OCI-LY7 (cell line): ENCODE measurements around the gene MIEF2. TPM values are rescaled to one million over a fixed set of nuclear protein-coding genes. Genes with fewer than 3 reads are reported as not detected.

Experiments used
- BruUV-seq: library from RNA; stranded (reverse); fragments of 400-500 nt; replicated peaks from 2 replicates; lab custom pipeline; 2021; lab: Mats Ljungman, UMichigan
- CTCF ChIA-PET: fragments of 300-600 bp; sonication (Branson Sonifier 250); formaldehyde crosslinking; loops from one replicate; lab custom pipeline; 2022; ENCODE audit warnings: antibody characterized with exemption; ENCODE audit not compliant: unreplicated experiment; lab: Charles Lee
- POLR2A ChIA-PET: fragments of 300-600 bp; sonication (Branson Sonifier 250); formaldehyde crosslinking; loops from one replicate; lab custom pipeline; 2022; ENCODE audit warnings: antibody characterized with exemption; lab: Charles Lee
- DNase-seq: peaks from one replicate; pipeline ENCODE4 v3.0.0-alpha.2; 2015; ENCODE audit warnings: low spot score
- H2AFZ ChIP-seq: fragments of 200-600 bp; sonication (generic), shearing (Covaris generic); 2 replicates; pipeline ENCODE4 v1.6.1; 2014; ENCODE audit warnings: mild to moderate bottlenecking, antibody characterized with exemption, low read length, moderate library complexity
- H3K27ac ChIP-seq: fragments of 200-600 bp; sonication (generic); 2 replicates; pipeline ENCODE4 v1.5.1; 2014; ENCODE audit warnings: mixed run types, low read depth, mild to moderate bottlenecking, moderate library complexity, low read length, inconsistent platforms; ENCODE audit not compliant: poor library complexity, severe bottlenecking
- H3K36me3 ChIP-seq: fragments of 200-600 bp; sonication (generic); 2 replicates; pipeline ENCODE4 v1.6.1; 2014; ENCODE audit warnings: mild to moderate bottlenecking, antibody characterized with exemption, low read length, moderate library complexity, mixed read lengths; ENCODE audit not compliant: insufficient read depth
- H3K4me1 ChIP-seq: fragments of 200-600 bp; sonication (generic); 2 replicates; pipeline ENCODE4 v1.5.1; 2014; ENCODE audit warnings: mild to moderate bottlenecking, low read length; ENCODE audit not compliant: insufficient read depth, poor library complexity, severe bottlenecking
- H3K4me2 ChIP-seq: fragments of 200-600 bp; sonication (generic); 2 replicates; pipeline ENCODE4 v1.6.1; 2014; ENCODE audit warnings: mild to moderate bottlenecking, low read length
- H3K4me3 ChIP-seq: fragments of 200-600 bp; sonication (generic); 2 replicates; pipeline ENCODE4 v1.5.1; 2014; ENCODE audit warnings: mild to moderate bottlenecking, low read depth, low read length; ENCODE audit not compliant: poor library complexity, severe bottlenecking
- H3K79me2 ChIP-seq: fragments of 200-600 bp; sonication (generic); 2 replicates; pipeline ENCODE4 v1.6.1; 2016; ENCODE audit warnings: low read depth, mild to moderate bottlenecking, low read length, moderate library complexity, mixed read lengths; ENCODE audit not compliant: insufficient read depth
- H3K9me2 ChIP-seq: fragments of 200-600 bp; sonication (generic); 2 replicates; pipeline ENCODE4 v1.6.1; 2016; ENCODE audit warnings: mild to moderate bottlenecking, low read length, mixed read lengths; ENCODE audit not compliant: insufficient read depth
- H3K9me3 ChIP-seq: fragments of 200-600 bp; sonication (generic); 2 replicates; pipeline ENCODE4 v1.6.1; 2014; ENCODE audit warnings: mild to moderate bottlenecking, mixed run types, low read length, mixed read lengths
- H4K20me1 ChIP-seq: fragments of 200-600 bp; sonication (generic); 2 replicates; pipeline ENCODE4 v1.6.1; 2014; ENCODE audit warnings: mild to moderate bottlenecking, antibody characterized with exemption, low read length, moderate library complexity, mixed read lengths; ENCODE audit not compliant: insufficient read depth
- EZH2phosphoT487 ChIP-seq: fragments of 200-600 bp; sonication (generic); IDR thresholded peaks from 2 replicates; pipeline ENCODE4 v1.6.1; 2018; ENCODE audit warnings: low read depth, borderline replicate concordance, mild to moderate bottlenecking, mixed run types, antibody characterized with exemption, low read length, moderate library complexity, mixed read lengths
- intact Hi-C: fragments of 100-400 bp; cut with micrococcal nuclease; formaldehyde crosslinking; loops from one replicate; pipeline ENCODE4 v1.10.0; 2022; ENCODE audit not compliant: unreplicated experiment
- total RNA-seq, 2 experiments: library from RNA; depleted of rRNA in 1 of 2; stranded (reverse); fragments of >200 nt in 1 of 2; shearing (Covaris generic) in 1 of 2; gene quantifications; 2 replicates each; pipeline ENCODE4 v1.2.3, GENCODE V29; 2014 to 2022
- TF ChIP-seq, protein P1 (sequence below): fragments of 200-600 bp; sonication (generic); conservative IDR thresholded peaks from 2 replicates; pipeline ENCODE4 v1.5.1; 2014; ENCODE audit warnings: mild to moderate bottlenecking, antibody characterized with exemption, low read length, moderate library complexity, mixed read lengths

MIEF2 gene
- total RNA-seq, 2 experiments from 2014 or later, result 7.9 to 11.8 TPM

DNA sequence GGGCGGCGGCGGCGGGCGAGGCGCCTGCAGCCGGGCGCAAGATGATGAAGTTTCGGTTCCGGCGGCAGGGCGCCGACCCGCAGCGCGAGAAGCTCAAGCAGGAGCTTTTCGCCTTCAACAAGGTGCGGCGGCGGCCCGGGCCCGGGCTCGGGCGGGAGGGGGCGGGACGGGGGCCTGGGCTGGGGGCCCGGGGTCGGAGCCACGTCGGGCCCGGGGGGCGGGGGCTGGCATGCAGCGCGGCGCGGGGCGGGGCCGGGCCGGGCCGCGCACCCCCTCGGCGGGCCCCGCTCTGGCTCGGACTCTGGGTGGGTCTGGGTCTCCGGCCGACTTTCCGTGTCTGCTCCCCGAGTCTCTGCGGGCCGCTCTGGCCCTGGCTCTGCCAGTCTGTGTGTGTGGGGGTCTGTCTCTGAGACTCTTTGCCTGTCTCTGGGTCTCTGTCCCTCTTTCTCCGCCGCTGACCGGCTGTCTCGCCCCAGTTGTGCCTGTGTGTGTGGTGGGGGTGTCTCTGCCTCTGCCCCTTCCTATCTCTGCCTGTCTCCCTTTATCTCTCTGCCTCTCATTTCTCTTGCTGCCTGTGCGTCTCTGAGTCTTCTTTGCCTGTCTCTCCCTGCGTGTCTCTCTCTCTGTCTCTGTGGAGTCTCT lies 34.7 kb upstream of the MIEF2 start:
- BruUV-seq, result no TSS peak
- no peak for DNase-seq
- intact Hi-C loops, result no loop called here

DNA sequence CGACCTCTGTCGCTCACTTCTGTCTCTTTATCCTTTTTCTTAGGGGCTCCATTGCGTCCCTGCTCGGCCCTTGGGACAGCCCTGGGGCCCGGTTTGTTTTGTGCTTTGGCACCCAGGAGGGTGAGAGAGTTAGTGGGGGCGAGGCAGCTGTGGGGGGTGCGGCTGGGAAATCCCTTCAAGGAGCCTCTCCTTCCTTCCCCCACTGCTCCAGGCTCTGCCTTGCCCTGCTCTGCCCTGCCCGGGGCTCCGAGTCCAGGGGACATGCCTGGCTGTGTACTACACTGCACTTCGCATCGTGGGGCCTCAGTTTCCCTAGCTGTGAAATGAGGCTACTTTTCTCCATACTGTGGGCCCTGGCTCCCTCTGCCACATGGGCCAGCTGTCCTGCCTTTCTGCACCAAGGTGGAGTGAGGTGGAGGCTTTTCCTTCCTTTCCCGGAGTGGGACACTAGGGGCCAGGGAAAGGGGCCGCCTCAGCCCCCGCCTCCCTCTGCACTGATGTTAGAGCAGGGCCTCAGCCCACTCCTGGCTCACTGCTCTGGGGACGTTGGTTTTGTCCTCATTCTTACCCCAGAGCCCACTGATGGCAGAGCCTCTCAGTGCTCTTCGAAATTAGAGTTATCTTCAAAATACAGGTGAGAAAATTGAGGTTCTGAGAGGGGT lies 34.0 kb upstream of the MIEF2 start:
- CTCF ChIA-PET, result no interaction called here
- no peak overlapping the region for H3K27ac ChIP-seq
- H3K9me2 ChIP-seq, result no peaks in the 10 kb centered on the region
- no peaks in the 10 kb centered on the region for H3K9me3 ChIP-seq
- no peaks in the 10 kb centered on the region for H4K20me1 ChIP-seq
- no peaks in the 10 kb centered on the region for H3K79me2 ChIP-seq
- peak overlapping the region; percentile 81 for H3K4me2 ChIP-seq
- H3K36me3 ChIP-seq, result no peaks in the 10 kb centered on the region
- peak overlapping the region; percentile 71 for H3K4me3 ChIP-seq
- no peak for DNase-seq
- TF ChIP-seq, protein P1, sequence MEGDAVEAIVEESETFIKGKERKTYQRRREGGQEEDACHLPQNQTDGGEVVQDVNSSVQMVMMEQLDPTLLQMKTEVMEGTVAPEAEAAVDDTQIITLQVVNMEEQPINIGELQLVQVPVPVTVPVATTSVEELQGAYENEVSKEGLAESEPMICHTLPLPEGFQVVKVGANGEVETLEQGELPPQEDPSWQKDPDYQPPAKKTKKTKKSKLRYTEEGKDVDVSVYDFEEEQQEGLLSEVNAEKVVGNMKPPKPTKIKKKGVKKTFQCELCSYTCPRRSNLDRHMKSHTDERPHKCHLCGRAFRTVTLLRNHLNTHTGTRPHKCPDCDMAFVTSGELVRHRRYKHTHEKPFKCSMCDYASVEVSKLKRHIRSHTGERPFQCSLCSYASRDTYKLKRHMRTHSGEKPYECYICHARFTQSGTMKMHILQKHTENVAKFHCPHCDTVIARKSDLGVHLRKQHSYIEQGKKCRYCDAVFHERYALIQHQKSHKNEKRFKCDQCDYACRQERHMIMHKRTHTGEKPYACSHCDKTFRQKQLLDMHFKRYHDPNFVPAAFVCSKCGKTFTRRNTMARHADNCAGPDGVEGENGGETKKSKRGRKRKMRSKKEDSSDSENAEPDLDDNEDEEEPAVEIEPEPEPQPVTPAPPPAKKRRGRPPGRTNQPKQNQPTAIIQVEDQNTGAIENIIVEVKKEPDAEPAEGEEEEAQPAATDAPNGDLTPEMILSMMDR, result no peak
- no peak for TF ChIP-seq EZH2phosphoT487
- no TSS peak for BruUV-seq
- POLR2A ChIA-PET, result no interaction called here
- intact Hi-C loops, result no loop called here
- H3K4me1 ChIP-seq, result peaks cover 15% of the 10 kb centered on the region
- H2AFZ ChIP-seq, result peak overlapping the region; percentile 45; the same call in 1 of the 2 replicates

More for the DNA sequence above, 34.7 kb upstream of the MIEF2 start:
- Histone ChIP-seq H3K9me3 (no peaks in the 10 kb centered on the region), H3K4me1 (peaks cover 15% of the 10 kb centered on the region), H4K20me1 (no peaks in the 10 kb centered on the region), H3K9me2 (no peaks in the 10 kb centered on the region), H3K4me2 (peak overlapping the region; percentile 81), H2AFZ (peak overlapping the region; percentile 45; the same call in 1 of the 2 replicates), H3K79me2 (no peaks in the 10 kb centered on the region), H3K36me3 (no peaks in the 10 kb centered on the region), H3K27ac (no peak overlapping the region), H3K4me3 (peak overlapping the region; percentile 71)
- ChIA-PET POLR2A (no interaction called here), CTCF (no interaction called here)
- no peak for TF ChIP-seq EZH2phosphoT487
- TF ChIP-seq, protein P1, result no peak

DNA sequence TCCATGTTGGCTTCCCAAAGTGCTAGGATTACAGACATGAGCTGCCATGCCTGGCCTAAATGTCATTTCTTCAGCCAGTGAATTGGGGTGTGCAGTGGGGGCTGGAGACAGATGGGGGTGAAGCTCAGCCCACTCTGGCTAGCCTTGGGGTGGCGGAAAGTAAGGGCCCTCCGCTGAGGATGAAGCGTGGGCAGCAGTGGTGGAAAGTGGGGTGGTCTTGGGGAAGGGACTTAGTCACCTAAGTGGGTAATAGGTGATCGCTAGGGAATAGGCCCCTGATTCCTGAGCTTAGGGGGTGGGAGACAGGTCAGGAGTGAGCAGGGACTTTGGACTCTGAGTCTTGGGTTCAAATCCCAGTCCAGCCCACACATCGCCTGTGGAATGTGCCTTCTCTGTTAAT lies 32.8 kb upstream of the MIEF2 start:
- Histone ChIP-seq H3K36me3 (no peaks in the 10 kb centered on the region), H2AFZ (no peak overlapping the region), H3K4me3 (no peak overlapping the region), H3K4me2 (no peak overlapping the region), H4K20me1 (no peaks in the 10 kb centered on the region), H3K27ac (no peak overlapping the region), H3K79me2 (no peaks in the 10 kb centered on the region), H3K9me2 (no peaks in the 10 kb centered on the region), H3K4me1 (peaks cover 15% of the 10 kb centered on the region), H3K9me3 (no peaks in the 10 kb centered on the region)
- ChIA-PET CTCF (interaction anchor here (0.6 kb wide), 1 partner anchor 327 kb away, joined by 3 read pairs; no protein-coding TSS in a partner anchor), POLR2A (no interaction called here)
- BruUV-seq, result no TSS peak
- TF ChIP-seq, protein P1, result no peak
- TF ChIP-seq EZH2phosphoT487, result no peak
- intact Hi-C loops, result no loop called here
- no peak for DNase-seq
